GM10248 (cell line): ENCODE measurements around the gene ISG20L2.
A peak's percentile ranks its signal among the peaks of the same experiment; 100 is the strongest.

Experiments used
- CTCF ChIA-PET: fragments of 300-600 bp; sonication (Branson Sonifier 250); formaldehyde crosslinking; extraction: SDS; loops from one replicate; lab custom pipeline; 2021; ENCODE audit warnings: antibody characterized with exemption; lab: Yijun Ruan, JAX
- POLR2A ChIA-PET: fragments of 350-650 bp; sonication (Branson Sonifier 250); formaldehyde crosslinking; extraction: SDS; loops from one replicate; lab custom pipeline; 2020; ENCODE audit warnings: antibody characterized with exemption; lab: Yijun Ruan, JAX
- DNase-seq: peaks from one replicate; pipeline ENCODE4 v3.0.0; 2012; ENCODE audit errors: extremely low spot score
- CTCF ChIP-seq: IDR thresholded peaks from 2 replicates; pipeline ENCODE4 v1.5.1; 2012; ENCODE audit warnings: mild to moderate bottlenecking, low read depth; ENCODE audit errors: extremely low read depth, missing control alignments, control extremely low read depth

Gene ISG20L2

GRCh38 chr1:156725683-156726280, 2.8 kb downstream of the ISG20L2 start:
- peak; percentile 91 for TF ChIP-seq CTCF
- POLR2A ChIA-PET, result interaction anchor here (0.9 to 1.7 kb wide), 4 partner anchors 10 to 134 kb away, joined by 3 to 5 read pairs (median 4); partner anchors contain the start of gene HDGF
- CTCF ChIA-PET, result interaction anchor here (0.7 to 8.2 kb wide), 79 partner anchors 10 to 306 kb away, joined by 3 to 345 read pairs (median 5); partner anchors contain the start of genes BCAN, CRABP2, GPATCH4 and HAPLN2
- peak; percentile 84 for DNase-seq

- ChIA-PET POLR2A (interaction anchor here (0.5 to 0.7 kb wide), 3 partner anchors 69 to 221 kb away, joined by 4 to 5 read pairs (median 4); partner anchors contain the start of gene MEF2D), CTCF (interaction anchor here (0.7 to 27.7 kb wide), 10 partner anchors 10 to 139 kb away, joined by 3 to 597 read pairs (median 4); partner anchors contain the start of genes CRABP2, NES and NTRK1)
- no peak for TF ChIP-seq CTCF
- DNase-seq, result no peak
These were observed 7.0 kb downstream of the ISG20L2 start for GRCh38 chr1:156721535-156721934.

GRCh38 chr1:156721131-156721530, 7.4 kb downstream of the ISG20L2 start:
- ChIA-PET CTCF (interaction anchor here (1.0 to 27.7 kb wide), 8 partner anchors 10 to 139 kb away, joined by 3 to 597 read pairs (median 8); partner anchors contain the start of genes CRABP2, NES and NTRK1), POLR2A (interaction anchor here (0.5 kb wide), 2 partner anchors 142 to 221 kb away, joined by 4 to 5 read pairs; partner anchors contain the start of gene MEF2D)
- TF ChIP-seq CTCF, result no peak
- DNase-seq, result no peak

- ChIA-PET CTCF (interaction anchor here (1.9 to 27.7 kb wide), 4 partner anchors 10 to 92 kb away, joined by 4 to 597 read pairs (median 80); partner anchors contain the start of genes CRABP2, ISG20L2, METTL25B and NES), POLR2A (no interaction called here)
- DNase-seq, result no peak
- TF ChIP-seq CTCF, result no peak
These were observed 11.2 kb downstream of the ISG20L2 start for GRCh38 chr1:156717351-156717750.

- no peak for DNase-seq
- ChIA-PET CTCF (interaction anchor here (0.9 to 27.7 kb wide), 8 partner anchors 9 to 145 kb away, joined by 3 to 597 read pairs (median 5); partner anchors contain the start of genes CRABP2, INSRR, ISG20L2 and METTL25B), POLR2A (interaction anchor here (1.4 kb wide), 1 partner anchor 11 kb away, joined by 4 read pairs; no protein-coding TSS in a partner anchor)
- TF ChIP-seq CTCF, result no peak
These were observed 13.7 kb downstream of the ISG20L2 start for GRCh38 chr1:156714830-156715229.

- no peak for DNase-seq
- ChIA-PET POLR2A (no interaction called here), CTCF (interaction anchor here (1.1 to 27.7 kb wide), 7 partner anchors 15 to 178 kb away, joined by 3 to 597 read pairs (median 6); partner anchors contain the start of genes ISG20L2, METTL25B, NES and NTRK1)
- TF ChIP-seq CTCF, result no peak
These were observed 15.9 kb downstream of the ISG20L2 start for GRCh38 chr1:156712626-156713025.
